Measurements from ENCODE around the gene STX16.

STX16 gene

DNA sequence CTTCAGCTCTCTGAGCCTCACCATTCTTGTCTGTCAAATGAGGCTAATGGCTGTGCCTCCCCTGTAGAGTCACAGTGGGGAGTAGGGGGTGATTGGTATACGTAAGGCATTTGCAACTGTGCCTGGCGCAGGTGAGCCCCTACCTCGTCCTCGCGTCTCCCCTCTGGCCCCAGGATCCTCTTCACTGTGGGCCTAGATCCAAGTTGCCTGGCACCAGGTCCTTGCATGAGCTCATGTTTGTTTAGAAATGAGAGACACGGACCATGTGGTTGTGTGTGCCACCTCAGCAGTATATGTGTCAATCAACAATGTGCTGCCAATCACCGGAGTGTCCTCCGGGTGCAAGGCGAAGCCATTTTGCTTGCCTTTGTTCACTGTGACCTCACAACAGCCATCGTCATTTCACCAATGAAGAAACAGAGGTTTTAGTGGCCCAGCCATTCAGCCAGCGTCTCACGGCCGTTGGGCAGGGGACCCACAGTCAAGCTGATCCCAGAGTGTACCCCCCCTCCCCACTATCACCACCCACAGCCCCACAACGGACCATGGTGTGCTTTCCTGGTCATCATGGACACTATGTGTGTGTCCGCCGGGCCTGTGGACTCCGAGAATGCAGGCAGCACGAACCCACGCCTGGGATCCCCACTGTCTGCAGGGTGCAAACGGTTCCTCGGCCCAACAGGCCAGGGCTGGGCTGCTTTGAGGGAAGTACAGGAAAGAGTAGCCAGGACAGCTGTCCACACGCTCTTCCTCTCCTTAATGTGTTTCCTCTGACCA, 35.9 kb upstream of the STX16 start (continued):
- TF ChIP-seq ZNF70 (CRISPR knock-in tag; IDR thresholded peaks at IDR 0.05) (no peak), ZNF565 (CRISPR knock-in tag; conservative IDR thresholded peaks at IDR 0.05; ENCODE audit: low read depth) (no peak), OSR1 (CRISPR knock-in tag; IDR thresholded peaks at IDR 0.05) (no peak)
- TF ChIP-seq, protein P1, sequence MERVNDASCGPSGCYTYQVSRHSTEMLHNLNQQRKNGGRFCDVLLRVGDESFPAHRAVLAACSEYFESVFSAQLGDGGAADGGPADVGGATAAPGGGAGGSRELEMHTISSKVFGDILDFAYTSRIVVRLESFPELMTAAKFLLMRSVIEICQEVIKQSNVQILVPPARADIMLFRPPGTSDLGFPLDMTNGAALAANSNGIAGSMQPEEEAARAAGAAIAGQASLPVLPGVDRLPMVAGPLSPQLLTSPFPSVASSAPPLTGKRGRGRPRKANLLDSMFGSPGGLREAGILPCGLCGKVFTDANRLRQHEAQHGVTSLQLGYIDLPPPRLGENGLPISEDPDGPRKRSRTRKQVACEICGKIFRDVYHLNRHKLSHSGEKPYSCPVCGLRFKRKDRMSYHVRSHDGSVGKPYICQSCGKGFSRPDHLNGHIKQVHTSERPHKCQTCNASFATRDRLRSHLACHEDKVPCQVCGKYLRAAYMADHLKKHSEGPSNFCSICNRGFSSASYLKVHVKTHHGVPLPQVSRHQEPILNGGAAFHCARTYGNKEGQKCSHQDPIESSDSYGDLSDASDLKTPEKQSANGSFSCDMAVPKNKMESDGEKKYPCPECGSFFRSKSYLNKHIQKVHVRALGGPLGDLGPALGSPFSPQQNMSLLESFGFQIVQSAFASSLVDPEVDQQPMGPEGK (CRISPR knock-in tag; IDR thresholded peaks at IDR 0.05; ENCODE audit: borderline replicate concordance): no peak

DNA sequence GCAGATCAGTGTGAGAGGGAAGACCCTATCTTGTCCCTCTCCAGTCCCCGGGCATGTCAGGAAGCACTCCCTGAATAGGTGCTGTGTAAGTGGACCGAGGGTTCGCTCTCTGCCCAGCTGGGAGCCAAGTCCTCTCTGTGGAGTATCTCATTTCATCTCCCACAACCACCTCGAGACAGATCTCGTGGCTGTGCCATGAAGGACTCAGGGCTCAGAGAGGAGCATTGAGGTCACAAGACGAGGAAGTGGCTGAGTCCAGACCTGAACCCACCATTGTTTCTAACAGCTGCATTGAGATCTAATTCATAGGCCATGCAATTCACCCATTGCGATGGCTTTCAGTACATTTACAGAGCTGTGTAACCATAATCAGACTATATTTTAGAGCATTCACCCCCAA, 34.7 kb upstream of the STX16 start:
- TF ChIP-seq, protein P2, sequence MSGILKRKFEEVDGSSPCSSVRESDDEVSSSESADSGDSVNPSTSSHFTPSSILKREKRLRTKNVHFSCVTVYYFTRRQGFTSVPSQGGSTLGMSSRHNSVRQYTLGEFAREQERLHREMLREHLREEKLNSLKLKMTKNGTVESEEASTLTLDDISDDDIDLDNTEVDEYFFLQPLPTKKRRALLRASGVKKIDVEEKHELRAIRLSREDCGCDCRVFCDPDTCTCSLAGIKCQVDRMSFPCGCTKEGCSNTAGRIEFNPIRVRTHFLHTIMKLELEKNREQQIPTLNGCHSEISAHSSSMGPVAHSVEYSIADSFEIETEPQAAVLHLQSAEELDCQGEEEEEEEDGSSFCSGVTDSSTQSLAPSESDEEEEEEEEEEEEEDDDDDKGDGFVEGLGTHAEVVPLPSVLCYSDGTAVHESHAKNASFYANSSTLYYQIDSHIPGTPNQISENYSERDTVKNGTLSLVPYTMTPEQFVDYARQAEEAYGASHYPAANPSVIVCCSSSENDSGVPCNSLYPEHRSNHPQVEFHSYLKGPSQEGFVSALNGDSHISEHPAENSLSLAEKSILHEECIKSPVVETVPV (CRISPR knock-in tag; IDR thresholded peaks at IDR 0.05): no peak
- TF ChIP-seq TCF4 (CRISPR knock-in tag; IDR thresholded peaks at IDR 0.05; ENCODE audit: borderline replicate concordance) (no peak), ISL1 (CRISPR knock-in tag; IDR thresholded peaks at IDR 0.05) (no peak), ZNF8 (CRISPR knock-in tag; IDR thresholded peaks at IDR 0.05) (no peak), PPARA (CRISPR knock-in tag; IDR thresholded peaks at IDR 0.05; ENCODE audit: borderline replicate concordance) (no peak), BACH2 (CRISPR knock-in tag; IDR thresholded peaks at IDR 0.05; ENCODE audit: borderline replicate concordance) (no peak), ZNF565 (CRISPR knock-in tag; conservative IDR thresholded peaks at IDR 0.05; ENCODE audit: low read depth) (no peak), RARB (CRISPR knock-in tag; IDR thresholded peaks at IDR 0.05) (no peak), SNAI2 (CRISPR knock-in tag; IDR thresholded peaks at IDR 0.05) (no peak), ZFP30 (CRISPR knock-in tag; IDR thresholded peaks at IDR 0.05) (no peak), ZC3H10 (CRISPR knock-in tag; IDR thresholded peaks at IDR 0.05) (no peak), ZFP3 (CRISPR knock-in tag; IDR thresholded peaks at IDR 0.05) (no peak), ESRRG (CRISPR knock-in tag; IDR thresholded peaks at IDR 0.05) (no peak), CSDC2 (CRISPR knock-in tag; IDR thresholded peaks at IDR 0.05) (no peak), GLIS3 (CRISPR knock-in tag; IDR thresholded peaks at IDR 0.05) (no peak), TOX (CRISPR knock-in tag; IDR thresholded peaks at IDR 0.05; ENCODE audit: borderline replicate concordance) (no peak)
- TF ChIP-seq, protein P3, sequence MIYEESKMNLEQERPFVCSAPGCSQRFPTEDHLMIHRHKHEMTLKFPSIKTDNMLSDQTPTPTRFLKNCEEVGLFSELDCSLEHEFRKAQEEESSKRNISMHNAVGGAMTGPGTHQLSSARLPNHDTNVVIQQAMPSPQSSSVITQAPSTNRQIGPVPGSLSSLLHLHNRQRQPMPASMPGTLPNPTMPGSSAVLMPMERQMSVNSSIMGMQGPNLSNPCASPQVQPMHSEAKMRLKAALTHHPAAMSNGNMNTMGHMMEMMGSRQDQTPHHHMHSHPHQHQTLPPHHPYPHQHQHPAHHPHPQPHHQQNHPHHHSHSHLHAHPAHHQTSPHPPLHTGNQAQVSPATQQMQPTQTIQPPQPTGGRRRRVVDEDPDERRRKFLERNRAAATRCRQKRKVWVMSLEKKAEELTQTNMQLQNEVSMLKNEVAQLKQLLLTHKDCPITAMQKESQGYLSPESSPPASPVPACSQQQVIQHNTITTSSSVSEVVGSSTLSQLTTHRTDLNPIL (CRISPR knock-in tag; IDR thresholded peaks at IDR 0.05; ENCODE audit: low read depth): no peak
- TF ChIP-seq, protein P4, sequence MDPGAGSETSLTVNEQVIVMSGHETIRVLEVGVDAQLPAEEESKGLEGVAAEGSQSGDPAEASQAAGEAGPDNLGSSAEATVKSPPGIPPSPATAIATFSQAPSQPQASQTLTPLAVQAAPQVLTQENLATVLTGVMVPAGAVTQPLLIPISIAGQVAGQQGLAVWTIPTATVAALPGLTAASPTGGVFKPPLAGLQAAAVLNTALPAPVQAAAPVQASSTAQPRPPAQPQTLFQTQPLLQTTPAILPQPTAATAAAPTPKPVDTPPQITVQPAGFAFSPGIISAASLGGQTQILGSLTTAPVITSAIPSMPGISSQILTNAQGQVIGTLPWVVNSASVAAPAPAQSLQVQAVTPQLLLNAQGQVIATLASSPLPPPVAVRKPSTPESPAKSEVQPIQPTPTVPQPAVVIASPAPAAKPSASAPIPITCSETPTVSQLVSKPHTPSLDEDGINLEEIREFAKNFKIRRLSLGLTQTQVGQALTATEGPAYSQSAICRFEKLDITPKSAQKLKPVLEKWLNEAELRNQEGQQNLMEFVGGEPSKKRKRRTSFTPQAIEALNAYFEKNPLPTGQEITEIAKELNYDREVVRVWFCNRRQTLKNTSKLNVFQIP (CRISPR knock-in tag; IDR thresholded peaks at IDR 0.05; ENCODE audit: borderline replicate concordance, low read depth): no peak
- TF ChIP-seq, protein P1 (CRISPR knock-in tag; IDR thresholded peaks at IDR 0.05; ENCODE audit: borderline replicate concordance): no peak
- TF ChIP-seq, protein P5, sequence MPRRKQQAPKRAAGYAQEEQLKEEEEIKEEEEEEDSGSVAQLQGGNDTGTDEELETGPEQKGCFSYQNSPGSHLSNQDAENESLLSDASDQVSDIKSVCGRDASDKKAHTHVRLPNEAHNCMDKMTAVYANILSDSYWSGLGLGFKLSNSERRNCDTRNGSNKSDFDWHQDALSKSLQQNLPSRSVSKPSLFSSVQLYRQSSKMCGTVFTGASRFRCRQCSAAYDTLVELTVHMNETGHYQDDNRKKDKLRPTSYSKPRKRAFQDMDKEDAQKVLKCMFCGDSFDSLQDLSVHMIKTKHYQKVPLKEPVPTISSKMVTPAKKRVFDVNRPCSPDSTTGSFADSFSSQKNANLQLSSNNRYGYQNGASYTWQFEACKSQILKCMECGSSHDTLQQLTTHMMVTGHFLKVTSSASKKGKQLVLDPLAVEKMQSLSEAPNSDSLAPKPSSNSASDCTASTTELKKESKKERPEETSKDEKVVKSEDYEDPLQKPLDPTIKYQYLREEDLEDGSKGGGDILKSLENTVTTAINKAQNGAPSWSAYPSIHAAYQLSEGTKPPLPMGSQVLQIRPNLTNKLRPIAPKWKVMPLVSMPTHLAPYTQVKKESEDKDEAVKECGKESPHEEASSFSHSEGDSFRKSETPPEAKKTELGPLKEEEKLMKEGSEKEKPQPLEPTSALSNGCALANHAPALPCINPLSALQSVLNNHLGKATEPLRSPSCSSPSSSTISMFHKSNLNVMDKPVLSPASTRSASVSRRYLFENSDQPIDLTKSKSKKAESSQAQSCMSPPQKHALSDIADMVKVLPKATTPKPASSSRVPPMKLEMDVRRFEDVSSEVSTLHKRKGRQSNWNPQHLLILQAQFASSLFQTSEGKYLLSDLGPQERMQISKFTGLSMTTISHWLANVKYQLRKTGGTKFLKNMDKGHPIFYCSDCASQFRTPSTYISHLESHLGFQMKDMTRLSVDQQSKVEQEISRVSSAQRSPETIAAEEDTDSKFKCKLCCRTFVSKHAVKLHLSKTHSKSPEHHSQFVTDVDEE (CRISPR knock-in tag; IDR thresholded peaks at IDR 0.05): no peak
- no peak for ATAC-seq

All from SK-N-SH treated with all-trans-retinoic acid at 6 μM for 48 hours (cell line).